Non-pigmented ciliary epithelial cell (primary cell): ENCODE data around the gene YWHAH.

Source experiments
- DNase-seq: peaks from one replicate; pipeline ENCODE4 v3.0.0-alpha.2; 2010; ENCODE audit warnings: low read depth

YWHAH gene

GRCh38 chr22:31923747-31924146 lies 20.6 kb upstream of the YWHAH start:
- no peak for DNase-seq

DNA sequence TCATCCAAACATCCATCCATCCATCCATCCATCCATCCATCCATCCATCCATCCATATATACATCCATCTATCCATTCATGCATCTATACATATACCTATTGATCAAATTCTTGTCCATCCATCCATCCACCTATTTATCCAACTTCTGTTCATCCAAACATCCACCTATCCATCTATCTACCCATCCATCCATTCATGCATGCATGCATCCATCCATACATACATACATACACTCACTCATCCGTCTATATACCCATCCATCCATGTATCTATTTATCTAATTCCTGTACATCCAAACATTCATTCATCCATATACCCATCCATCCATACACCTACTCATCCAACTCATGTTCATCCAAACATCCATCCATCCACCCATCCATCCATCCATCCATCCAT lies 19.3 kb upstream of the YWHAH start:
- no peak for DNase-seq

GRCh38 chr22:31926024-31926423 lies 18.3 kb upstream of the YWHAH start:
- no peak for DNase-seq

DNA sequence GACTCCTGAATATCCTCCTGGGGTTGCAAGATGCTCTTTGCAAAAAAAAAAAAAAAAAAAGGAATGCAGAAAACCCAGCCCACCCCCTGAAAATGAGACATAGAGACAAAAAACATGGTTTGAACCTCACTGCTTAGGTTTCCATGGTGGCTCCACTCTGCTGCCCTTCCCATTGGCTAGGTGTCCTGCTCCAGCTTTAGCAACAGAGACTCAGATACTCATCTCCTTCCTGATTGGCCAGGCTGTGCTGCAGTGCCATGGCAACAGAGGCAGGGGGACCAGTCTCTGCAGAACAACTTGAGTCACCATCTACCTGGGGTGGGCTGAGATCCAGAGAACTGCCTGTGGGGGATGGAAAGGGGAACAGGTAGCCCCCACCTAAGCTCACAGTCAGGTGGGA lies 17.4 kb upstream of the YWHAH start:
- DNase-seq: no peak

DNA sequence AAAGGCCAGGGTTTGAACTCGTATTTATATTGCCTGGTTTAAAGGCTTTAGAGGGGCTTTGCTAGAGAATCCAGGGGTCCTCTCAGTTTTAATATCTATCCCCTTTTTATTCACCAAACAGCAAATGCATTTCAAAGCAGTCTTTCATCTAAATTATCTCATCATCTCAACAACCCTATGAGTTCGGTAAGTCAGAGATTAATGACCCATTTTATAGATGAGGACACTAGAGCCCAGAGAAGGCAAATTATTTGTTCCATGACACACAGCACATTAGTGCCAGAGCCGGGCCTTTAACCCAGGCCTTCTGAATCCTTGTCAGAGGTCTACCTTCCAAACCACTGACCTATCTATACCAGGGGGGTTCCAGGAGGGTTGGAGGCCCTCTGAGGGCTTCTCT lies 16.8 kb upstream of the YWHAH start:
- DNase-seq: no peak

- DNase-seq: no peak
Measured at GRCh38 chr22:31929167-31929930, 15.0 kb upstream of the YWHAH start.

- DNase-seq: no peak
Measured at GRCh38 chr22:31932863-31933262, 11.5 kb upstream of the YWHAH start.

- DNase-seq: no peak
Measured at GRCh38 chr22:31933406-31933805, 10.9 kb upstream of the YWHAH start.

GRCh38 chr22:31933816-31934482 lies 10.4 kb upstream of the YWHAH start:
- no peak for DNase-seq

DNA sequence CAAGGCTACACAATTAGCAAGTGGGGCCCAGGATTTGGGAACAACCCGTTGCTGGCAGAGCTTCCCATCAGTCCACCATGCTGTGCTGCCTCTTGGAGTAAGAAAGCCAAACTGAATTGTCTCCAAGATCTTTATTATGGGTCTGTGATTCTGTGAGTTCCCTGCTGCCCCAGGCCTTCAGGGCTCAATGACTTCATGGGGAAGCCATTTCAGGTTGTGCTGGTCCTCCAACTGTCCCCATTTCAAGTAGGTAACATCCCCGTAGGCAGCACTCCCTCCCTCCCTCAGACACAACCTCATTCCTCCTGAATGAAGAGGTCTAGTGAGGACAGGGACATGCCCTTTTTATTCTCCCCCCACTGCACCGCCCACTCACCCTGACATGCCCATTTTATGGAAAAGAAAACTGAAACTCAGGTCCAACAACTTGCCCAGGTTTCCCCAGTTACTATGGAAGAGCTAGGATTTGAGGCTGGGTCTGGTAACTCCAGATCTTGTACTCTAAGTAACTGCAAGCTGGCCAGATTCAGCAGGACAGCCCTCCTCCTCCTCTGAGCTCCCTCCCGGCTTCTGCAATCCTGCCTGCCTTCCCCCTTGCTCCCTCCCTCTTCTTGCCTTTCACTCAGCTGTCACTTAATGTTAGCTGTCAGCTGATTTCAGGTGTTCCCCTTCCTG lies 8.2 kb upstream of the YWHAH start:
- no peak for DNase-seq

- DNase-seq: no peak
Measured at GRCh38 chr22:31937341-31937740, 7.0 kb upstream of the YWHAH start.

DNA sequence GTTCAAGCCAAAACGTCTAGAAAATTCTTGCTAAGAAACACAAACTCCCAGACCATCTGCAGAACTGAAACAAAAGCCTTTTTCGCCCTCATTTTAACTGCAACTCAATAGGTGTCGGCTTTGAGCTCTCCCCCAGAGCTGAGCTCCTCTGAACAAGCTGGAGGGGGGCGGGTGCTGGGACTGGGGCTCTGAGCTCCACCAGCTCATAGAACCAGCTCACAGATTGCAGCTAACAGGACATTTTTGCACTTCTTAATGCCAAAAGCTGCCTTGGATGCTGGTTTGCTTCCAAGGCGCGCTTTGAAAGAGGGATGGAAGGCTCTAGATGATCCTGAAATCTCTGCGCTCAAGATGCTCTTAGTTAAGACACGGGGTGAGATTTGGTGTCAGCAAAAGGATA lies 6.0 kb upstream of the YWHAH start:
- no peak for DNase-seq

DNA sequence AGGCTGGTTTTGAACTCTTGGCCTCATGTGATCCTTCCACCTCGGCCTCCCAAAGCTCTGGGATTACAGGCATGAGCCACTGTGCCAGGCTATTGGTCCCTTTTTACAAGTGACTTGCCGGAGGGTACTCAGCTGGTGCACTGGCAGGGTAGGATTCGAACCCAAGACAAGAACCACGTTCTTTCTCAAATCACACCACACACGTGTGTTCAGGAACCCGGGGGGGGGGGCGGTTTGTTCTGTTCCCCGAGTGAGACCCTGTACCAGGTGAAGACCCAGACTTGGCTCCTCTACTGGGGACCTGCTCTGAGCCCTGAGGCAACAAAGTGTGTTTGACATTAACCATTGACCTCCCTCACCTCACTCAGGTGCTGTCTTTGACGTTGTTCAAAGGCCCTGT lies 3.8 kb upstream of the YWHAH start:
- DNase-seq: no peak

GRCh38 chr22:31942091-31942490 lies 2.2 kb upstream of the YWHAH start:
- DNase-seq: no peak

- no peak for DNase-seq
Measured at GRCh38 chr22:31943206-31943977, 943 bp upstream of the YWHAH start.

GRCh38 chr22:31944700-31945442 lies 536 bp downstream of the YWHAH start:
- DNase-seq: no peak

GRCh38 chr22:31945443-31945855 lies 1.1 kb downstream of the YWHAH start:
- no peak for DNase-seq

- no peak for DNase-seq
Measured at GRCh38 chr22:31945971-31946680, 1.8 kb downstream of the YWHAH start.

GRCh38 chr22:31947296-31947695 lies 3.0 kb downstream of the YWHAH start:
- DNase-seq: no peak

- no peak for DNase-seq
Measured at GRCh38 chr22:31948002-31948401, 3.7 kb downstream of the YWHAH start.

DNA sequence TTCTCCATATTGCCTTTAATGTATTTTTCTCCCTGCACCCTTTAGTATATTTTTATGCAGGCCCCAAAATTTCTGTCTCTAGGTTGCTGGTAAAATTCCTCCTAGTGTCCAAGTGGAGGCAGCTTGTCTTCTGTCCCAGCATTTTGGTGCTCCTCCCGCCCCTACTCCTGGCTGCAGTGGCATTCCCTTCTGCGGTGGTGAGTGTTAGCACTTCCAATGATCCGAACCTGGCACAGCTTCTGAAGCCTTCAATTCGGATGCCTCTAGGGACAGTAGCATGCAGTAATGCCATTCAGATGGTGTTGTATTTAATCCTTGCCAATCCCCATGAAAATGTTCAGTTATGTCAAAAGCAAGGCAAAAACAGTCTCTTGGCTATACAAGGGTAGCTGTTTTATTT lies 5.9 kb downstream of the YWHAH start:
- no peak for DNase-seq
